ENCODE results near the gene WDFY3. TPM values are rescaled to one million over a fixed set of nuclear protein-coding genes. Genes with fewer than 3 reads are reported as not detected.

Gene WDFY3
- total RNA-seq, 1 donor from 2014 or later, result 55.8 TPM

GRCh38 chr4:84673475-84674240 lies 292.8 kb downstream of the WDFY3 start:
- H3K27me3 ChIP-seq, result no peaks in the 10 kb centered on the region
- peaks cover 29% of the 10 kb centered on the region for H3K36me3 Mint-ChIP-seq
- no peak overlapping the region for H3K4me2 ChIP-seq
- DNase-seq (ENCODE audit: low spot score), result no peak
- no peak for TF ChIP-seq CTCF (IDR thresholded peaks at IDR 0.05)
- TF ChIP-seq EZH2 (IDR thresholded peaks at IDR 0.05), result no peak
- no peak for TF ChIP-seq EZH2phosphoT487 (IDR thresholded peaks at IDR 0.05)
- no peak overlapping the region for H3K27ac Mint-ChIP-seq
- no peaks in the 10 kb centered on the region for H3K4me1 ChIP-seq
- H3K4me3 Mint-ChIP-seq, result no peak overlapping the region
- no peak overlapping the region for H3K4me3 ChIP-seq
- H3K4me1 Mint-ChIP-seq, result no peaks in the 10 kb centered on the region
- no peaks in the 10 kb centered on the region for H3K9me3 ChIP-seq (ENCODE audit: low read depth)
- H3K9me3 Mint-ChIP-seq, result no peaks in the 10 kb centered on the region
- H3K27me3 Mint-ChIP-seq (ENCODE audit: insufficient read depth, low read depth), result peaks cover 3% of the 10 kb centered on the region
- H3F3A ChIP-seq (ENCODE audit: low read depth), result no peaks in the 10 kb centered on the region
- no peaks in the 10 kb centered on the region for H4K20me1 ChIP-seq (ENCODE audit: low read depth)
- H3K9ac ChIP-seq, result no peak overlapping the region
- no peaks in the 10 kb centered on the region for H3K79me2 ChIP-seq (ENCODE audit: low read depth)
- H2AFZ ChIP-seq (replicated peaks), result no peak overlapping the region
- H3K36me3 ChIP-seq, result peaks cover 4% of the 10 kb centered on the region
- no peak overlapping the region for H3K27ac ChIP-seq

- Mint-ChIP-seq H3K4me1 (no peaks in the 10 kb centered on the region), H3K9me3 (no peaks in the 10 kb centered on the region), H3K27ac (no peak overlapping the region), H3K36me3 (peaks cover 27% of the 10 kb centered on the region), H3K4me3 (no peak overlapping the region), H3K27me3 (ENCODE audit: insufficient read depth, low read depth) (peaks cover 3% of the 10 kb centered on the region)
- Histone ChIP-seq H3K9me3 (ENCODE audit: low read depth) (no peaks in the 10 kb centered on the region), H2AFZ (replicated peaks) (no peak overlapping the region), H3K4me2 (no peak overlapping the region), H3K36me3 (peaks cover 4% of the 10 kb centered on the region), H3K27ac (no peak overlapping the region), H3K79me2 (ENCODE audit: low read depth) (no peaks in the 10 kb centered on the region), H3F3A (ENCODE audit: low read depth) (no peaks in the 10 kb centered on the region), H3K4me3 (no peak overlapping the region), H3K27me3 (no peaks in the 10 kb centered on the region), H3K4me1 (no peaks in the 10 kb centered on the region), H4K20me1 (ENCODE audit: low read depth) (no peaks in the 10 kb centered on the region), H3K9ac (no peak overlapping the region)
- TF ChIP-seq EZH2phosphoT487 (IDR thresholded peaks at IDR 0.05) (no peak), CTCF (IDR thresholded peaks at IDR 0.05) (no peak), EZH2 (IDR thresholded peaks at IDR 0.05) (no peak)
- DNase-seq (ENCODE audit: low spot score), result no peak
These were observed 294.3 kb downstream of the WDFY3 start for GRCh38 chr4:84672177-84672576.

GRCh38 chr4:84669201-84669600 lies 297.3 kb downstream of the WDFY3 start:
- peaks cover 4% of the 10 kb centered on the region for H3K36me3 ChIP-seq
- H3K27me3 ChIP-seq, result no peaks in the 10 kb centered on the region
- Mint-ChIP-seq H3K9me3 (peaks cover 5% of the 10 kb centered on the region), H3K36me3 (peaks cover 36% of the 10 kb centered on the region), H3K27me3 (ENCODE audit: insufficient read depth, low read depth) (peaks cover 4% of the 10 kb centered on the region), H3K4me3 (no peak overlapping the region), H3K27ac (no peak overlapping the region), H3K4me1 (no peaks in the 10 kb centered on the region)
- H3K79me2 ChIP-seq (ENCODE audit: low read depth), result no peaks in the 10 kb centered on the region
- TF ChIP-seq EZH2phosphoT487 (IDR thresholded peaks at IDR 0.05), result no peak
- TF ChIP-seq CTCF (IDR thresholded peaks at IDR 0.05), result no peak
- no peak for TF ChIP-seq EZH2 (IDR thresholded peaks at IDR 0.05)
- H3K9me3 ChIP-seq (ENCODE audit: low read depth), result no peaks in the 10 kb centered on the region
- H3K9ac ChIP-seq, result no peak overlapping the region
- no peak for DNase-seq (ENCODE audit: low spot score)
- no peak overlapping the region for H3K27ac ChIP-seq
- H3F3A ChIP-seq (ENCODE audit: low read depth), result no peaks in the 10 kb centered on the region
- no peak overlapping the region for H3K4me3 ChIP-seq
- H2AFZ ChIP-seq (replicated peaks), result no peak overlapping the region
- no peaks in the 10 kb centered on the region for H4K20me1 ChIP-seq (ENCODE audit: low read depth)
- no peaks in the 10 kb centered on the region for H3K4me1 ChIP-seq
- no peak overlapping the region for H3K4me2 ChIP-seq
